PC-3 (cell line): ENCODE results near the gene TMEM178A. TPM values are rescaled to one million over a fixed set of nuclear protein-coding genes. Genes with fewer than 3 reads are reported as not detected.
A peak's percentile ranks its signal among the peaks of the same experiment; 100 is the strongest.

ENCODE experiments used
- ATAC-seq: fragments of 200-7000 bp; cut with Tn5 transposase; 2 replicates; pipeline ENCODE4 v1.9.1; 2020; ENCODE audit warnings: mild to moderate bottlenecking, moderate library complexity
- BruUV-seq: library from RNA; stranded (reverse); fragments of 400-500 nt; replicated peaks from 2 replicates; lab custom pipeline; 2021; lab: Mats Ljungman, UMichigan
- CTCF ChIA-PET: fragments of 300-600 bp; sonication (Branson Sonifier 250); formaldehyde crosslinking; loops from one replicate; lab custom pipeline; 2022; ENCODE audit warnings: antibody characterized with exemption; lab: Charles Lee
- POLR2A ChIA-PET: fragments of 300-600 bp; sonication (Branson Sonifier 250); formaldehyde crosslinking; loops from one replicate; lab custom pipeline; 2022; ENCODE audit warnings: antibody characterized with exemption; ENCODE audit not compliant: unreplicated experiment; lab: Charles Lee
- DNase-seq: peaks from one replicate; pipeline ENCODE4 v3.0.0-alpha.2; 2015
- H2AFZ ChIP-seq: fragments of 300-600 bp; sonication (generic); 2 replicates; pipeline ENCODE4 v1.6.0; 2016; ENCODE audit warnings: antibody characterized with exemption, low read length
- H3F3A ChIP-seq: fragments of 300-600 bp; sonication (generic); one replicate; pipeline ENCODE4 v1.6.0; 2017; ENCODE audit warnings: antibody characterized with exemption, low read length, control low read depth, mild to moderate bottlenecking; ENCODE audit not compliant: unreplicated experiment
- H3K27ac ChIP-seq: fragments of 300-600 bp; sonication (generic); 2 replicates; pipeline ENCODE4 v1.5.1; 2016; ENCODE audit warnings: mild to moderate bottlenecking, low read length
- H3K27me3 ChIP-seq: fragments of 300-600 bp; sonication (generic); 2 replicates; pipeline ENCODE4 v1.6.1; 2016; ENCODE audit warnings: low read length, mixed read lengths
- H3K36me3 ChIP-seq: fragments of 300-600 bp; sonication (generic); 2 replicates; pipeline ENCODE4 v1.6.1; 2016; ENCODE audit warnings: low read depth, mixed run types, low read length, mixed read lengths
- H3K4me1 ChIP-seq: fragments of 300-600 bp; sonication (generic); 2 replicates; pipeline ENCODE4 v1.5.1; 2016; ENCODE audit warnings: low read length; ENCODE audit not compliant: insufficient read depth
- H3K4me2 ChIP-seq: fragments of 300-600 bp; sonication (generic); 2 replicates; pipeline ENCODE4 v1.6.0; 2016; ENCODE audit warnings: low read length
- H3K4me3 ChIP-seq: fragments of 300-600 bp; sonication (generic); 2 replicates; pipeline ENCODE4 v1.5.1; 2016; ENCODE audit warnings: mild to moderate bottlenecking, low read length, mixed read lengths
- H3K79me2 ChIP-seq: fragments of 300-600 bp; sonication (generic); 2 replicates; pipeline ENCODE4 v1.6.1; 2017; ENCODE audit warnings: low read length, mixed read lengths
- H3K9ac ChIP-seq: fragments of 300-600 bp; sonication (generic); 2 replicates; pipeline ENCODE4 v1.6.0; 2016; ENCODE audit warnings: mild to moderate bottlenecking, low read length
- H3K9me2 ChIP-seq: fragments of 300-600 bp; sonication (generic); replicated peaks from 2 replicates; pipeline ENCODE4 v1.6.1; 2016; ENCODE audit warnings: mixed run types, low read length, mixed read lengths
- H3K9me3 ChIP-seq: fragments of 300-600 bp; sonication (generic); 2 replicates; pipeline ENCODE4 v1.6.1; 2016; ENCODE audit warnings: low read length, mixed read lengths
- H4K20me1 ChIP-seq: fragments of 300-600 bp; sonication (generic); 2 replicates; pipeline ENCODE4 v1.6.1; 2016; ENCODE audit warnings: low read length, mixed read lengths
- CTCF ChIP-seq: fragments of 300-600 bp; sonication (generic); conservative IDR thresholded peaks from 2 replicates; pipeline ENCODE4 v1.5.1; 2017; ENCODE audit warnings: antibody characterized with exemption, low read depth, mild to moderate bottlenecking, low read length
- EZH2 ChIP-seq: fragments of 300-600 bp; sonication (generic); IDR thresholded peaks from one replicate; pipeline ENCODE4 v1.6.1; 2017; ENCODE audit warnings: antibody characterized with exemption, mild to moderate bottlenecking, low read length; ENCODE audit not compliant: unreplicated experiment
- EZH2phosphoT487 ChIP-seq: fragments of 300-600 bp; sonication (generic); IDR thresholded peaks from 2 replicates; pipeline ENCODE4 v1.6.1; 2018; ENCODE audit warnings: mild to moderate bottlenecking, antibody characterized with exemption, low read length, borderline replicate concordance
- intact Hi-C: fragments of 100-400 bp; cut with micrococcal nuclease; formaldehyde crosslinking; loops from 2 replicates; pipeline ENCODE4 v1.9.0; 2023
- total RNA-seq: library from RNA; depleted of rRNA; stranded (reverse); fragments of >200 nt; gene quantifications from 2 replicates; pipeline ENCODE4 v1.2.3, GENCODE V29; 2014

The TMEM178A gene
- total RNA-seq, 1 experiment from 2014 or later, result 0.33 TPM

DNA sequence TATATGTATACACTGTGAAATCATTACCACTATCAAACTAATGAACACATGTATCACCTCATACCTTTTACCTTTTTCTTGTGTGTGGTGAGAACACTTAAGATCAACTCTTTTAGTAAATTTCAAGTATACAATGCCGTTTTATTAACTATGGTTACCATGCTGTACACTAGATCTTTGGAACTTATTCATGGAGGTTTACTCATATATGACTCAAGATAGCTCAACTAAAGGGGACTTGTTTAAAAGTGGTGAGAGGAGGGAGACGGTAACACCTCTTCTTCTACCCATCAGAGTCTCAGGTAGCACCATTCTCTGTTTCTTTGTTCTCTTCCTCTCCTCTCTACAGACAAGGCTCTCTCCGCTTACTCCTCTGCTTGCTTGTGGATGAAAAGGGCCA lies 36.1 kb upstream of the TMEM178A start:
- H3K36me3 ChIP-seq, result no peaks in the 10 kb centered on the region
- peaks cover 53% of the 10 kb centered on the region for H3K4me1 ChIP-seq
- no TSS peak for BruUV-seq
- H3K79me2 ChIP-seq, result no peaks in the 10 kb centered on the region
- POLR2A ChIA-PET, result no interaction called here
- H3K9me2 ChIP-seq, result no peaks in the 10 kb centered on the region
- H3K9me3 ChIP-seq, result no peaks in the 10 kb centered on the region
- no peak overlapping the region for H3K9ac ChIP-seq
- no peaks in the 10 kb centered on the region for H4K20me1 ChIP-seq
- H3K27me3 ChIP-seq, result no peaks in the 10 kb centered on the region
- no peak overlapping the region for H2AFZ ChIP-seq
- intact Hi-C loops, result no loop called here
- H3F3A ChIP-seq, result no peaks in the 10 kb centered on the region
- TF ChIP-seq EZH2 (no peak), EZH2phosphoT487 (no peak), CTCF (no peak)
- no peak overlapping the region for H3K4me2 ChIP-seq
- CTCF ChIA-PET, result no interaction called here
- peak; percentile 55 for DNase-seq
- no peak overlapping the region for H3K4me3 ChIP-seq
- peak overlapping the region; percentile 6; the same call in 1 of the 2 replicates for H3K27ac ChIP-seq
- ATAC-seq, result peak; percentile 25; the same call in 1 of the 2 replicates

GRCh38 chr2:39631256-39631655 lies 34.5 kb upstream of the TMEM178A start:
- no TSS peak for BruUV-seq
- Histone ChIP-seq H3K79me2 (no peaks in the 10 kb centered on the region), H3F3A (no peaks in the 10 kb centered on the region), H3K36me3 (no peaks in the 10 kb centered on the region), H3K9me2 (no peaks in the 10 kb centered on the region), H3K9ac (peak overlapping the region; percentile 4; the same call in 1 of the 2 replicates), H3K27ac (peak overlapping the region; percentile 72), H3K4me1 (peaks cover 39% of the 10 kb centered on the region), H3K9me3 (no peaks in the 10 kb centered on the region), H4K20me1 (no peaks in the 10 kb centered on the region), H3K4me2 (peak overlapping the region; percentile 8; the same call in 1 of the 2 replicates), H2AFZ (0 out of 2 replicates have a peak overlapping the region, but pooled peaks have one; percentile 15), H3K27me3 (no peaks in the 10 kb centered on the region), H3K4me3 (no peak overlapping the region)
- no peak for TF ChIP-seq CTCF
- TF ChIP-seq EZH2phosphoT487, result no peak
- TF ChIP-seq EZH2, result no peak
- ChIA-PET POLR2A (no interaction called here), CTCF (interaction anchor here (0.6 kb wide), 1 partner anchor 37 kb away, joined by 3 read pairs; no protein-coding TSS in a partner anchor)
- intact Hi-C loops, result no loop called here
- DNase-seq (no peak), ATAC-seq (no peak)

DNA sequence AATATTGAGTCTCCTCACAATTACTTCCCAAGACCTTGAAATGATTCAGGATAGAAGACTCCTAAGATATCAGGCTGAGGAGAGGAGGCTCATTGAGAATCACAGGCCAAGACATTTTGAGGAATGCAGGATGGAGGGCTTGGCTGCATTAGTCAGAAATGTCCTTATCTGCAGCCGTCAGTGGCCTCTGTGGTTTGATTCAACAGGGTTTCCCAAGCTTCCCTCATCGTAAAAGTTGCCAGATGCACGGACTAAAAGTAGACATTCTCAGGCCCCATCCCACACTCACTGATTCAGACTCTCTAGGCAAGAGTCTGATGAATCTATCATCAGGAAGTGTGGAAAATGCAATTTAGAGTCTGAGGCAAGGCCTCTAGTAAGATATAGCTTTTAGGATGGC lies 34.0 kb upstream of the TMEM178A start:
- BruUV-seq, result no TSS peak
- ChIA-PET CTCF (interaction anchor here (0.6 kb wide), 1 partner anchor 38 kb away, joined by 3 read pairs; no protein-coding TSS in a partner anchor), POLR2A (no interaction called here)
- H3K27me3 ChIP-seq, result no peaks in the 10 kb centered on the region
- no peaks in the 10 kb centered on the region for H3K79me2 ChIP-seq
- H3K9ac ChIP-seq, result no peak overlapping the region; the same call in 1 of the 2 replicates
- H3K4me1 ChIP-seq, result peaks cover 39% of the 10 kb centered on the region
- peak overlapping the region; percentile 15; the same call in 1 of the 2 replicates for H2AFZ ChIP-seq
- H4K20me1 ChIP-seq, result no peaks in the 10 kb centered on the region
- intact Hi-C loops, result no loop called here
- H3K4me2 ChIP-seq, result peak overlapping the region; percentile 8; the same call in 1 of the 2 replicates
- peak; percentile 78 for ATAC-seq
- peak; percentile 86 for DNase-seq
- H3K9me2 ChIP-seq, result no peaks in the 10 kb centered on the region
- TF ChIP-seq EZH2phosphoT487 (no peak), EZH2 (no peak), CTCF (no peak)
- no peaks in the 10 kb centered on the region for H3K9me3 ChIP-seq
- H3K27ac ChIP-seq, result peak overlapping the region; percentile 72
- H3K36me3 ChIP-seq, result no peaks in the 10 kb centered on the region
- no peaks in the 10 kb centered on the region for H3F3A ChIP-seq
- H3K4me3 ChIP-seq, result no peak overlapping the region
